H1 (cell line): Measurements from ENCODE around the gene IL17RD. TPM values are rescaled to one million over a fixed set of nuclear protein-coding genes. Genes with fewer than 3 reads are reported as not detected.

Experiments
- EZH2 ChIP-seq: fragments of 200-600 bp; sonication (generic); IDR thresholded peaks from 2 replicates; pipeline ENCODE4 v1.7.1; 2012; ENCODE audit warnings: low read depth, mild to moderate bottlenecking, moderate library complexity, low read length, inconsistent platforms; ENCODE audit not compliant: severe bottlenecking
- NANOG ChIP-seq: IDR thresholded peaks from 2 replicates; pipeline ENCODE4 v1.6.1; 2011; ENCODE audit warnings: low read length, low read depth, mild to moderate bottlenecking, inconsistent platforms; ENCODE audit not compliant: insufficient read depth, poor library complexity, severe bottlenecking
- SAP30 ChIP-seq: fragments of 300-600 bp; sonication (generic); IDR thresholded peaks from 2 replicates; pipeline ENCODE4 v1.7.1; 2012; ENCODE audit warnings: low read length, moderate library complexity, mild to moderate bottlenecking, inconsistent platforms; ENCODE audit not compliant: insufficient read depth, insufficient replicate concordance
- SIN3A ChIP-seq, 2 experiments: IDR thresholded peaks in 1 of 2; conservative IDR thresholded peaks in 1 of 2; 2 replicates each; pipeline ENCODE4 v1.6.1; 2011 to 2012; ENCODE audit warnings: low read length in 2 of 2, improper control_type of control experiment in 1 of 2, low read depth in 1 of 2, mild to moderate bottlenecking in 1 of 2
- SIX5 ChIP-seq: IDR thresholded peaks from 2 replicates; pipeline ENCODE4 v1.6.1; 2011; ENCODE audit warnings: mild to moderate bottlenecking, low read depth, low read length
- USF2 ChIP-seq: IDR thresholded peaks from 2 replicates; pipeline ENCODE4 v1.6.1; 2011; ENCODE audit warnings: low read length, improper control_type of control experiment
- polyA plus RNA-seq, 7 experiments: library from polyadenylated mRNA; depleted of rRNA in 3 of 7; stranded (reverse) in 5 of 7; unstranded in 2 of 7; fragments of >200 nt in 5 of 7; fragments of 200-250 nt in 2 of 7; gene quantifications; 1 replicate in 5 of 7; 2 replicates in 1 of 7; 4 replicates in 1 of 7; pipeline versions ENCODE4 v1.2.1 to v1.2.3, GENCODE V29; 2011 to 2013; ENCODE audit warnings: missing spikeins in 2 of 7, mixed read lengths in 2 of 7
- total RNA-seq: library from RNA; stranded (reverse); fragmentation: NEBNext Ultra II Directional; extraction: Animal tissue kit (Norgen Biotek cat#: 25700); gene quantifications from 2 replicates; pipeline ENCODE4 v1.2.1, GENCODE V29; 2021

IL17RD gene
- total and polyA plus RNA-seq, 2 of the 8 experiments (the other 6 are each of a cell fraction or from before 2014, with no cell fraction given): 10.9 to 48.9 TPM

- no peak for TF ChIP-seq EZH2
- no peak for TF ChIP-seq NANOG
- no peak for TF ChIP-seq USF2
- no peak for TF ChIP-seq SIX5
- TF ChIP-seq SAP30: no peak
- no peak for TF ChIP-seq SIN3A (conservative IDR thresholded peaks at IDR 0.05 in 1 of 2, IDR thresholded peaks at IDR 0.05 in 1 of 2; ENCODE audit: low read depth in 1 of 2, low read length in 2 of 2)
These were observed 54.9 kb downstream of the IL17RD start (continued) for GRCh38 chr3:57110214-57110613.
